ENCODE measurements around the gene TKT. TPM values are rescaled to one million over a fixed set of nuclear protein-coding genes. Genes with fewer than 3 reads are reported as not detected.

Gene TKT
- total RNA-seq, 6 experiments from 2014 or later = 335 to 562 (median 471) TPM

GRCh38 chr3:53184701-53185100 is 71.1 kb downstream of the TKT start:
- no peak for DNase-seq
- no peaks in the 10 kb centered on the region for H3K9me3 Mint-ChIP-seq
- no peak for TF ChIP-seq CTCF (IDR thresholded peaks at IDR 0.05)
- H3K36me3 Mint-ChIP-seq (ENCODE audit: low read depth) = peaks cover 13% of the 10 kb centered on the region; the same call in 1 of the 2 replicates
- H3K27me3 Mint-ChIP-seq (ENCODE audit: insufficient read depth) = peaks cover 1% of the 10 kb centered on the region; the same call in 1 of the 2 replicates
- no peak overlapping the region for H3K27ac Mint-ChIP-seq
- no peak overlapping the region for H3K4me3 Mint-ChIP-seq
- peaks cover 9% of the 10 kb centered on the region for H3K4me1 Mint-ChIP-seq (ENCODE audit: low read depth)

GRCh38 chr3:53183514-53183913 is 72.3 kb downstream of the TKT start:
- Mint-ChIP-seq H3K4me1 (ENCODE audit: low read depth) (peaks cover 9% of the 10 kb centered on the region), H3K27ac (no peak overlapping the region), H3K4me3 (no peak overlapping the region), H3K36me3 (ENCODE audit: low read depth) (peaks cover 13% of the 10 kb centered on the region), H3K9me3 (no peaks in the 10 kb centered on the region), H3K27me3 (ENCODE audit: insufficient read depth) (peaks cover 1% of the 10 kb centered on the region; the same call in 1 of the 2 replicates)
- no peak for DNase-seq
- no peak for TF ChIP-seq CTCF (IDR thresholded peaks at IDR 0.05)

DNA sequence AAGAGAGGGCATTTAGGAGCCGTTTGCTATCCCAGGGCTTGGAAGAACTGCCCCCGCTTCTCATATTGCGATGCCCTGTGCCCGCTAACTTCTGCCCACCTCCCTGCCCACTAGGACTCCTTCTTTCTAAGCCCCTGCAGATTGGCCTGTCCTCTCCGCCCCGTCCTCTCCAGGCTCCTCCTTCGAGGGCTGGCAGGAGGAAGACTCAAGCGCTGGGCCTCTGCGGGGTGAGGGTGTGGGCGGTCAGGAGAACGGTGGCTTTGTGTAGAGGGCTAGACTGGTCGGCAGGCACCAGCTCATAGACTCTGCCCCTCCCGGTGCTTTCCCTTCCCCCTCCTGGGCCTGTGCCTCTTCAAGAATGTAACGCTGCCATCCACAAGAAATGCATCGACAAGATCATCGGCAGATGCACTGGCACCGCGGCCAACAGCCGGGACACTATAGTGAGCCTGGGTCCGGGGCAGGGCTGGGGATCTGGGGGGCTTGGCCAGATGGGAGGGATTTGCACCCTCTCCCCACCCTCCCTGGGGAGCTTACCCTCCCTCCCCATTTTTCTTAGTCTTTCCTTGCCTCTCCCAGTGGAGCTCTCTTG is 73.0 kb downstream of the TKT start:
- Mint-ChIP-seq H3K9me3 (no peaks in the 10 kb centered on the region), H3K27me3 (ENCODE audit: insufficient read depth) (peaks cover 1% of the 10 kb centered on the region; the same call in 1 of the 2 replicates), H3K4me1 (ENCODE audit: low read depth) (peaks cover 9% of the 10 kb centered on the region), H3K4me3 (no peak overlapping the region), H3K36me3 (ENCODE audit: low read depth) (peaks cover 13% of the 10 kb centered on the region), H3K27ac (no peak overlapping the region)
- no peak for DNase-seq
- TF ChIP-seq CTCF (IDR thresholded peaks at IDR 0.05) = no peak

GRCh38 chr3:53181528-53181927 is 74.3 kb downstream of the TKT start:
- Mint-ChIP-seq H3K36me3 (ENCODE audit: low read depth) (peaks cover 13% of the 10 kb centered on the region), H3K9me3 (no peaks in the 10 kb centered on the region)
- 0 out of 2 replicates have a peak, but pooled peaks have one; percentile 19 for TF ChIP-seq CTCF (IDR thresholded peaks at IDR 0.05)

GRCh38 chr3:53181024-53181371 is 74.8 kb downstream of the TKT start:
- Mint-ChIP-seq H3K4me3 (no peak overlapping the region), H3K27me3 (ENCODE audit: insufficient read depth) (0 out of 2 replicates have a peak, but pooled peaks cover 1% of the 10 kb centered on the region), H3K4me1 (ENCODE audit: low read depth) (peaks cover 6% of the 10 kb centered on the region), H3K36me3 (ENCODE audit: low read depth) (peaks cover 13% of the 10 kb centered on the region), H3K9me3 (no peaks in the 10 kb centered on the region), H3K27ac (no peak overlapping the region)
- DNase-seq = no peak
- TF ChIP-seq CTCF (IDR thresholded peaks at IDR 0.05) = no peak

More at GRCh38 chr3:53181528-53181927, 74.3 kb downstream of the TKT start:
- Mint-ChIP-seq H3K4me1 (ENCODE audit: low read depth) (peaks cover under 1% of the 10 kb centered on the region), H3K27me3 (ENCODE audit: insufficient read depth) (peaks cover 1% of the 10 kb centered on the region; the same call in 1 of the 2 replicates), H3K4me3 (no peak overlapping the region), H3K27ac (no peak overlapping the region)
- DNase-seq = no peak
